A549 (cell line): ENCODE measurements around the gene TGFBR3. TPM values are rescaled to one million over a fixed set of nuclear protein-coding genes. Genes with fewer than 3 reads are reported as not detected.

ENCODE experiments used
- ATAC-seq, 2 experiments: fragments of 200-7000 bp in 1 of 2; fragments of >200 bp in 1 of 2; cut with Nextera tagmentation in 1 of 2; cut with Tn5 transposase in 1 of 2; 3 replicates each; pipeline versions ENCODE4 v1.8.0 to v1.9.1; 2018 to 2020; ENCODE audit warnings: mild to moderate bottlenecking in 1 of 2, moderate library complexity in 1 of 2
- CTCF ChIA-PET: fragments of 300-600 bp; sonication (Branson Sonifier 250); formaldehyde crosslinking; extraction: SDS; loops from one replicate; lab custom pipeline; 2021; ENCODE audit warnings: antibody characterized with exemption, inconsistent platforms; lab: Yijun Ruan, JAX
- POLR2A ChIA-PET: fragments of 350-600 bp; formaldehyde crosslinking; extraction: SDS; loops from one replicate; lab custom pipeline; 2021; ENCODE audit warnings: antibody characterized with exemption, inconsistent platforms; lab: Yijun Ruan, JAX
- DNase-seq, 2 experiments: peaks; one replicate each; pipeline versions ENCODE4 v3.0.0 to v3.0.0-alpha.2; 2011 to 2016; ENCODE audit warnings: low read depth in 1 of 2, low spot score in 1 of 2
- FAIRE-seq: peaks from 2 replicates; lab custom pipeline; 2011; peaks lifted over from hg19 to GRCh38; lab: Jason Lieb, UNC
- H3K27ac ChIP-seq, 2 experiments: fragments of >200 bp; sonication (Bioruptor Twin); formaldehyde crosslinking; 3 replicates each; pipeline ENCODE4 v1.5.1; 2016 to 2017
- H3K4me1 ChIP-seq: fragments of >200 bp; sonication (Bioruptor Twin); formaldehyde crosslinking; 3 replicates; pipeline ENCODE4 v1.6.1; 2016
- H3K4me2 ChIP-seq: fragments of >200 bp; sonication (Bioruptor Twin); formaldehyde crosslinking; 3 replicates; pipeline ENCODE4 v1.6.1; 2016
- H3K4me3 ChIP-seq: fragments of >200 bp; sonication (Bioruptor Twin); formaldehyde crosslinking; 3 replicates; pipeline ENCODE4 v1.5.1; 2016
- H3K9me3 ChIP-seq: fragments of >200 bp; sonication (Bioruptor Twin); formaldehyde crosslinking; 3 replicates; pipeline ENCODE4 v1.6.1; 2016
- CEBPB ChIP-seq, 2 experiments: fragments of >200 bp in 1 of 2; sonication (Bioruptor Twin) in 1 of 2; formaldehyde crosslinking in 1 of 2; IDR thresholded peaks; 2 replicates each; pipeline ENCODE4 v1.6.1; 2012 to 2016
- EHF ChIP-seq: fragments of 250-450 bp; sonication (Bioruptor Pico); IDR thresholded peaks from 2 replicates; pipeline ENCODE4 v1.5.0; 2020; ENCODE audit warnings: mild to moderate bottlenecking
- EHMT2 ChIP-seq: fragments of 200-600 bp; sonication (generic); IDR thresholded peaks from 2 replicates; pipeline ENCODE4 v1.6.1; 2016; ENCODE audit warnings: antibody characterized with exemption, low read depth, mild to moderate bottlenecking, moderate library complexity
- EP300 ChIP-seq, 2 experiments: fragments of >200 bp; sonication (Bioruptor Twin); formaldehyde crosslinking; IDR thresholded peaks; 2 replicates in 1 of 2; 3 replicates in 1 of 2; pipeline ENCODE4 v1.6.1; 2016 to 2017
- FOSL2 ChIP-seq, 2 experiments: fragments of 450-650 bp in 1 of 2; fragments of >200 bp in 1 of 2; sonication (Bioruptor Twin) in 1 of 2; formaldehyde crosslinking; IDR thresholded peaks; 2 replicates each; pipeline versions ENCODE4 v1.5.0 to v1.6.1; 2016 to 2020; ENCODE audit warnings: mild to moderate bottlenecking in 1 of 2, moderate library complexity in 1 of 2
- GATA3 ChIP-seq: IDR thresholded peaks from 2 replicates; pipeline ENCODE4 v1.6.1; 2012; ENCODE audit warnings: borderline replicate concordance
- HDAC2 ChIP-seq: fragments of 200-600 bp; sonication (generic); IDR thresholded peaks from 2 replicates; pipeline ENCODE4 v1.6.1; 2016
- HOXB13 ChIP-seq: fragments of 250-450 bp; sonication (Bioruptor Pico); IDR thresholded peaks from 2 replicates; pipeline ENCODE4 v1.5.0; 2020; ENCODE audit warnings: low read depth, mild to moderate bottlenecking, moderate library complexity
- MAFK ChIP-seq: fragments of 450-650 bp; IDR thresholded peaks from 2 replicates; pipeline ENCODE4 v1.6.1; 2014; ENCODE audit not compliant: partially characterized antibody
- PHF8 ChIP-seq: fragments of 200-600 bp; sonication (generic); IDR thresholded peaks from 2 replicates; pipeline ENCODE4 v1.6.1; 2016; ENCODE audit warnings: low read depth, mild to moderate bottlenecking, antibody characterized with exemption, moderate library complexity, borderline replicate concordance
- POLR2AphosphoS2 ChIP-seq: conservative IDR thresholded peaks from 2 replicates; pipeline ENCODE4 v1.6.1; 2012; ENCODE audit warnings: low read length, improper control_type of control experiment, inconsistent platforms
- RARB ChIP-seq: fragments of 250-450 bp; sonication (Bioruptor Pico); IDR thresholded peaks from 2 replicates; pipeline ENCODE4 v1.8.0; 2021; ENCODE audit warnings: mild to moderate bottlenecking, moderate library complexity
- RCOR1 ChIP-seq: fragments of 150-350 bp; IDR thresholded peaks from 2 replicates; pipeline ENCODE4 v1.6.1; 2014; ENCODE audit warnings: antibody characterized with exemption, low read length, low read depth
- TFCP2L1 ChIP-seq: fragments of 250-450 bp; sonication (Bioruptor Pico); IDR thresholded peaks from 2 replicates; pipeline ENCODE4 v1.5.0; 2021; ENCODE audit warnings: mild to moderate bottlenecking
- WGBS: methylation state at CpG from one replicate; pipeline ENCODE4 v1.1.6; 2017; ENCODE audit errors: missing lambda C conversion rate; 5-methylcytosine and 5-hydroxymethylcytosine counted together
- polyA plus RNA-seq, 4 experiments: library from polyadenylated mRNA; depleted of rRNA in 3 of 4; stranded (reverse); fragments of >200 nt; fragmentation: RNase III in 1 of 4; extraction: RNeasy Plus Mini Kit Qiagen cat#74134 plus additional on column Dnase treatment in 1 of 4; gene quantifications; 2 replicates in 3 of 4; 3 replicates in 1 of 4; pipeline ENCODE4 v1.2.3, GENCODE V29; 2011 to 2017
- TF ChIP-seq, protein P1 (sequence below): fragments of 250-450 bp; sonication (Bioruptor Pico); IDR thresholded peaks from 2 replicates; pipeline ENCODE4 v1.5.0; 2021; ENCODE audit warnings: mild to moderate bottlenecking, moderate library complexity, borderline replicate concordance
- TF ChIP-seq, protein P2 (sequence below): fragments of 250-450 bp; sonication (Bioruptor Pico); IDR thresholded peaks from 2 replicates; pipeline ENCODE4 v1.5.0; 2020; ENCODE audit warnings: low read depth, mild to moderate bottlenecking, moderate library complexity
- TF ChIP-seq, protein P3 (sequence below): fragments of >200 bp; sonication (Bioruptor Twin); formaldehyde crosslinking; IDR thresholded peaks from 3 replicates; pipeline ENCODE4 v1.6.1; 2016
- TF ChIP-seq, protein P4 (sequence below): fragments of >200 bp; sonication (Bioruptor Twin); formaldehyde crosslinking; IDR thresholded peaks from 3 replicates; pipeline ENCODE4 v1.5.1; 2016
- TF ChIP-seq, protein P5 (sequence below): fragments of >200 bp; sonication (Bioruptor Twin); formaldehyde crosslinking; IDR thresholded peaks from 2 replicates; pipeline ENCODE4 v1.6.1; 2016
- TF ChIP-seq, protein P6 (sequence below): fragments of 200-600 bp; sonication (generic); IDR thresholded peaks from 2 replicates; pipeline ENCODE4 v1.6.1; 2016; ENCODE audit warnings: antibody characterized with exemption, mild to moderate bottlenecking, moderate library complexity

Gene TGFBR3
- polyA plus RNA-seq, 2 of the 4 experiments (the other 2 are of a cell fraction) = 5.0 to 8.9 TPM

DNA sequence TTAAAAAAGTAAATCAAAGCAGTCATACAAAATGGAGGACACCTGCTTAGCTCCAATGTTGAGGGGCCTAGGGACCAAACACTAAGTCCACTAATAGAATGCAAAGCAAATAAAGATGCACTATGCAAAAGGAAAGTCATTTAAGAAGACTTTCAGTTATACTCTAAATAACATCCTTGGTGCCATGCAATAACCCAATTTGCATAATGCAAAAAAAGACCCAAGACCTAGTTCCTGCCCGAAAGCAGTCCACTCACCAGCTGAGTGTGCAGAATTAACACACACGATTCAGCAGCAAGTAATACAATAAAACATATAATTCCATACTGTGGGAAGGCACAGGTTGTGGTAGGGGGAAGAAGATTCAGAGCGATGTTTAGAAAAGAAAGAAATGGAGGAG is 101.8 kb downstream of the TGFBR3 start (continued):
- TF ChIP-seq, protein P1, sequence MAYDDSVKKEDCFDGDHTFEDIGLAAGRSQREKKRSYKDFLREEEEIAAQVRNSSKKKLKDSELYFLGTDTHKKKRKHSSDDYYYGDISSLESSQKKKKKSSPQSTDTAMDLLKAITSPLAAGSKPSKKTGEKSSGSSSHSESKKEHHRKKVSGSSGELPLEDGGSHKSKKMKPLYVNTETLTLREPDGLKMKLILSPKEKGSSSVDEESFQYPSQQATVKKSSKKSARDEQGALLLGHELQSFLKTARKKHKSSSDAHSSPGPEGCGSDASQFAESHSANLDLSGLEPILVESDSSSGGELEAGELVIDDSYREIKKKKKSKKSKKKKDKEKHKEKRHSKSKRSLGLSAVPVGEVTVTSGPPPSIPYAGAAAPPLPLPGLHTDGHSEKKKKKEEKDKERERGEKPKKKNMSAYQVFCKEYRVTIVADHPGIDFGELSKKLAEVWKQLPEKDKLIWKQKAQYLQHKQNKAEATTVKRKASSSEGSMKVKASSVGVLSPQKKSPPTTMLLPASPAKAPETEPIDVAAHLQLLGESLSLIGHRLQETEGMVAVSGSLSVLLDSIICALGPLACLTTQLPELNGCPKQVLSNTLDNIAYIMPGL (CRISPR knock-in tag) = no peak
- TF ChIP-seq, protein P2, sequence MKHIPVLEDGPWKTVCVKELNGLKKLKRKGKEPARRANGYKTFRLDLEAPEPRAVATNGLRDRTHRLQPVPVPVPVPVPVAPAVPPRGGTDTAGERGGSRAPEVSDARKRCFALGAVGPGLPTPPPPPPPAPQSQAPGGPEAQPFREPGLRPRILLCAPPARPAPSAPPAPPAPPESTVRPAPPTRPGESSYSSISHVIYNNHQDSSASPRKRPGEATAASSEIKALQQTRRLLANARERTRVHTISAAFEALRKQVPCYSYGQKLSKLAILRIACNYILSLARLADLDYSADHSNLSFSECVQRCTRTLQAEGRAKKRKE (CRISPR knock-in tag) = no peak
- TF ChIP-seq POLR2AphosphoS2 (no peak), PHF8 (no peak), CEBPB (IDR thresholded peaks at IDR 0.05) (no peak)

DNA sequence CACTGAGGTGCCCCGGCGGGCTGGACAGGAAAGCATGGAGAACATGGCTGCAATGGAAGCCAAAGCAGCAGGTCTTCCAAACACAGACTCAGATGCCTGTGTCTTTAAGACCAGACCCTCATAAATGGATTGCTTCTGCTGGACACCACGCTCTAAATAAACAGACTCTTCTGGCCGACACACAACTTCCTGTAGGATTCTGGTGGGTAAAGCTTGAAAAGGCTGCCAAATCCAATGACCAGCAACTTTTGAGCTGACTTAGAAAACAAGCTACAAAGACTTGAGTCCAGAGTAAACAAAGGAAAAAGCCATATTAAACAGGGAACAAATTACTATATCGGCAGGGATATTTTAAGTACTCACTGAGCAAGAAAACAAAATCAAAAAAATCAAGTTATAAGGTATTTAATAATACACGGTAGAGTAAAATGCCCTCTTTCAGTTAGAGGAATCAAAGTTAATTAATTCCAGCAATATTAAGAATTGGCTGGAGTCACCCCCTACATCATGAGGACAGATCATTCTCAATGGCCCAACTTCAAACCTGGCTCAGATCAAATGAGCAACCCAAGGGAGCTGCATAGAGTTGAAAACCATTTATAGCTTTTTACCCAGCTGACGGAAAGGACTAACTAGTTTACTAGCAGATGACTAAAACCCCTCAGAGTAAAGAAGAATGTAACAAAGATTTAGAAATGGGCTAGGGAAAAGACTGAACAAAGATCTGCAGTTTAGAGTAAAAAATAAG is 102.4 kb downstream of the TGFBR3 start:
- CTCF ChIA-PET = interaction anchor here (1.0 to 1.2 kb wide), 2 partner anchors 9 to 18 kb away, joined by 3 to 4 read pairs; no protein-coding TSS in a partner anchor
- FAIRE-seq = no peak
- Histone ChIP-seq H3K4me2 (peak overlapping the region; percentile 28; the same call in 2 of the 3 replicates), H3K27ac (peak overlapping the region; percentile 26 to 39; a peak in 3 of 6 replicates), H3K9me3 (no peaks in the 10 kb centered on the region), H3K4me3 (no peak overlapping the region), H3K4me1 (peaks cover 29% of the 10 kb centered on the region)
- TF ChIP-seq EP300 (IDR thresholded peaks at IDR 0.05) (no peak), MAFK (no peak), RARB (CRISPR knock-in tag) (no peak), GATA3 (no peak), TFCP2L1 (CRISPR knock-in tag) (no peak), RCOR1 (no peak)
- TF ChIP-seq, protein P3, sequence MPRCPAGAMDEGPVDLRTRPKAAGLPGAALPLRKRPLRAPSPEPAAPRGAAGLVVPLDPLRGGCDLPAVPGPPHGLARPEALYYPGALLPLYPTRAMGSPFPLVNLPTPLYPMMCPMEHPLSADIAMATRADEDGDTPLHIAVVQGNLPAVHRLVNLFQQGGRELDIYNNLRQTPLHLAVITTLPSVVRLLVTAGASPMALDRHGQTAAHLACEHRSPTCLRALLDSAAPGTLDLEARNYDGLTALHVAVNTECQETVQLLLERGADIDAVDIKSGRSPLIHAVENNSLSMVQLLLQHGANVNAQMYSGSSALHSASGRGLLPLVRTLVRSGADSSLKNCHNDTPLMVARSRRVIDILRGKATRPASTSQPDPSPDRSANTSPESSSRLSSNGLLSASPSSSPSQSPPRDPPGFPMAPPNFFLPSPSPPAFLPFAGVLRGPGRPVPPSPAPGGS = no peak
- TF ChIP-seq, protein P4, sequence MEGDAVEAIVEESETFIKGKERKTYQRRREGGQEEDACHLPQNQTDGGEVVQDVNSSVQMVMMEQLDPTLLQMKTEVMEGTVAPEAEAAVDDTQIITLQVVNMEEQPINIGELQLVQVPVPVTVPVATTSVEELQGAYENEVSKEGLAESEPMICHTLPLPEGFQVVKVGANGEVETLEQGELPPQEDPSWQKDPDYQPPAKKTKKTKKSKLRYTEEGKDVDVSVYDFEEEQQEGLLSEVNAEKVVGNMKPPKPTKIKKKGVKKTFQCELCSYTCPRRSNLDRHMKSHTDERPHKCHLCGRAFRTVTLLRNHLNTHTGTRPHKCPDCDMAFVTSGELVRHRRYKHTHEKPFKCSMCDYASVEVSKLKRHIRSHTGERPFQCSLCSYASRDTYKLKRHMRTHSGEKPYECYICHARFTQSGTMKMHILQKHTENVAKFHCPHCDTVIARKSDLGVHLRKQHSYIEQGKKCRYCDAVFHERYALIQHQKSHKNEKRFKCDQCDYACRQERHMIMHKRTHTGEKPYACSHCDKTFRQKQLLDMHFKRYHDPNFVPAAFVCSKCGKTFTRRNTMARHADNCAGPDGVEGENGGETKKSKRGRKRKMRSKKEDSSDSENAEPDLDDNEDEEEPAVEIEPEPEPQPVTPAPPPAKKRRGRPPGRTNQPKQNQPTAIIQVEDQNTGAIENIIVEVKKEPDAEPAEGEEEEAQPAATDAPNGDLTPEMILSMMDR = no peak
- no peak for ATAC-seq
- WGBS = 56% methylated on average over 7 of the region's 7 CpGs
- POLR2A ChIA-PET = no interaction called here
- peak in 1 of 2 experiments; percentile 50 for DNase-seq

DNA sequence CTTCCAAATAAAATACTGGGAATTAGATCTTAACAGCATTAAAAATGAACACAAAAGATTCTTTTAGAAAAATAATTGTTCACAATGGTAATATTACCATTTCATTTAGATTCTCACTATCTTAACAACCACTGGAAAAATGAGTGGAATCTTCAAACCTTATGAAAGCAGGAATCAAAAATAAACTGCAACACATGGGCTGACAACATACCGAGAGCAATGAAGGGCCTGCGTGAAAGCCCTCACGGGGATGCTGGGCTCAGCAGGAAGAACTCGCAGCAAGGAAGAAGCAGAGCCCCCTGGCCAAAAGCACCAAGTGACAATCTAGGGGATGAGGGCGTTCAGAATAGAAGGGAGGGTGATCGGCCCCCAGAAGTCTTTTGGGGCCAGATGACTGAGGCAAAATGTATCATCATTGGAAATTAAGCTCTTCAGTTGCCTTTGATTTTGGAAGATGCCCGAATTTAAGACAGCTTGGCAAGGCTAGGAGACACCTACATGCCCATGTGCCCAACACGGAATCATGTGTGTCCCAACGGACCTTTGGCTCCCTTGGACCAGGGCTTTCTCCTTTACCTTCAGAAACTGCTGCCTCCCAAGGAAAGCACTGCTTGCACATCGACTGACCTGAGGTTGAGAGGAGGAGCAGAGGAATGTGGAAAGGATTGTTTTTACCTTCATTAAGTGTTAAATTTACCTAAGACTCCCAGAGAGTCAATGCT is 103.9 kb downstream of the TGFBR3 start:
- peaks cover 29% of the 10 kb centered on the region for H3K4me1 ChIP-seq
- WGBS = 92% methylated on average over 10 of the region's 10 CpGs
- no peaks in the 10 kb centered on the region for H3K9me3 ChIP-seq
- no peak overlapping the region for H3K27ac ChIP-seq
- POLR2A ChIA-PET = no interaction called here
- FAIRE-seq = no peak
- CTCF ChIA-PET = interaction anchor here (1.4 kb wide), 1 partner anchor 102 kb away, joined by 3 read pairs; no protein-coding TSS in a partner anchor
- ATAC-seq = no peak
- no peak for DNase-seq
- H3K4me3 ChIP-seq = no peak overlapping the region
- no peak overlapping the region for H3K4me2 ChIP-seq
- TF ChIP-seq RCOR1 (no peak), TFCP2L1 (CRISPR knock-in tag) (no peak), HDAC2 (no peak), EHF (CRISPR knock-in tag) (no peak), EHMT2 (no peak), FOSL2 (IDR thresholded peaks at IDR 0.05) (no peak), FOSL2 (CRISPR knock-in tag; IDR thresholded peaks at IDR 0.05) (no peak), HOXB13 (CRISPR knock-in tag) (no peak)
- TF ChIP-seq, protein P5, sequence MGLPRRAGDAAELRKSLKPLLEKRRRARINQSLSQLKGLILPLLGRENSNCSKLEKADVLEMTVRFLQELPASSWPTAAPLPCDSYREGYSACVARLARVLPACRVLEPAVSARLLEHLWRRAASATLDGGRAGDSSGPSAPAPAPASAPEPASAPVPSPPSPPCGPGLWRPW = no peak
- TF ChIP-seq, protein P2 (CRISPR knock-in tag) = no peak
- TF ChIP-seq, protein P6, sequence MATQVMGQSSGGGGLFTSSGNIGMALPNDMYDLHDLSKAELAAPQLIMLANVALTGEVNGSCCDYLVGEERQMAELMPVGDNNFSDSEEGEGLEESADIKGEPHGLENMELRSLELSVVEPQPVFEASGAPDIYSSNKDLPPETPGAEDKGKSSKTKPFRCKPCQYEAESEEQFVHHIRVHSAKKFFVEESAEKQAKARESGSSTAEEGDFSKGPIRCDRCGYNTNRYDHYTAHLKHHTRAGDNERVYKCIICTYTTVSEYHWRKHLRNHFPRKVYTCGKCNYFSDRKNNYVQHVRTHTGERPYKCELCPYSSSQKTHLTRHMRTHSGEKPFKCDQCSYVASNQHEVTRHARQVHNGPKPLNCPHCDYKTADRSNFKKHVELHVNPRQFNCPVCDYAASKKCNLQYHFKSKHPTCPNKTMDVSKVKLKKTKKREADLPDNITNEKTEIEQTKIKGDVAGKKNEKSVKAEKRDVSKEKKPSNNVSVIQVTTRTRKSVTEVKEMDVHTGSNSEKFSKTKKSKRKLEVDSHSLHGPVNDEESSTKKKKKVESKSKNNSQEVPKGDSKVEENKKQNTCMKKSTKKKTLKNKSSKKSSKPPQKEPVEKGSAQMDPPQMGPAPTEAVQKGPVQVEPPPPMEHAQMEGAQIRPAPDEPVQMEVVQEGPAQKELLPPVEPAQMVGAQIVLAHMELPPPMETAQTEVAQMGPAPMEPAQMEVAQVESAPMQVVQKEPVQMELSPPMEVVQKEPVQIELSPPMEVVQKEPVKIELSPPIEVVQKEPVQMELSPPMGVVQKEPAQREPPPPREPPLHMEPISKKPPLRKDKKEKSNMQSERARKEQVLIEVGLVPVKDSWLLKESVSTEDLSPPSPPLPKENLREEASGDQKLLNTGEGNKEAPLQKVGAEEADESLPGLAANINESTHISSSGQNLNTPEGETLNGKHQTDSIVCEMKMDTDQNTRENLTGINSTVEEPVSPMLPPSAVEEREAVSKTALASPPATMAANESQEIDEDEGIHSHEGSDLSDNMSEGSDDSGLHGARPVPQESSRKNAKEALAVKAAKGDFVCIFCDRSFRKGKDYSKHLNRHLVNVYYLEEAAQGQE = no peak
